ENCODE results near the gene TAS2R40. TPM values are rescaled to one million over a fixed set of nuclear protein-coding genes. Genes with fewer than 3 reads are reported as not detected.
A peak's percentile ranks its signal among the peaks of the same experiment; 100 is the strongest.

TAS2R40 gene
- polyA plus RNA-seq, 3 donors: 0.54 TPM; not detected in 2

- H3K36me3 ChIP-seq (replicated peaks in 1 of 2; ENCODE audit: control insufficient read depth in 1 of 2, insufficient read depth in 2 of 2, low read length in 2 of 2): no peaks in the 10 kb centered on the region
- H3K4me3 ChIP-seq (replicated peaks in 1 of 3; ENCODE audit: low read depth in 2 of 3, low read length in 3 of 3): no peak overlapping the region
- no peaks in the 10 kb centered on the region for H3K27me3 ChIP-seq (ENCODE audit: control insufficient read depth in 2 of 2, insufficient read depth in 2 of 2, low read length in 2 of 2)
- no peaks in the 10 kb centered on the region for H3K79me2 ChIP-seq (ENCODE audit: insufficient read depth, low read length)
- WGBS (ENCODE audit: insufficient coverage): no CpG with 5 or more reads among the region's 3 CpGs
- H3K4me1 ChIP-seq (ENCODE audit: control insufficient read depth in 1 of 2, insufficient read depth in 2 of 2, low read length in 2 of 2): peaks cover 53 to 77% of the 10 kb centered on the region in 2 donors
- peaks cover 6 to 20% of the 10 kb centered on the region in 2 donors for H3K36me3 Mint-ChIP-seq
- no peak overlapping the region for H3K4me3 Mint-ChIP-seq
- H3K4me2 ChIP-seq (replicated peaks; ENCODE audit: extremely low read depth, low read length, poor library complexity, severe bottlenecking): no peak overlapping the region
- H4K20me1 ChIP-seq (ENCODE audit: insufficient read depth, low read length): no peaks in the 10 kb centered on the region
- no peak overlapping the region for H3K27ac ChIP-seq (ENCODE audit: low read depth in 1 of 2, low read length in 2 of 2)
- H3K27ac Mint-ChIP-seq: peak overlapping the region in 2 of 7 donors; percentile 31 to 46
- intact Hi-C loops (cut with micrococcal nuclease): no loop called here
- no peak for DNase-seq
- H3K27me3 Mint-ChIP-seq (ENCODE audit: low read depth in 3 of 3): peaks cover 0 to 2% (median 0%) of the 10 kb centered on the region in 3 donors
- peaks cover 0 to 23% (median 11%) of the 10 kb centered on the region in 7 donors for H3K9me3 Mint-ChIP-seq
- H3K9ac ChIP-seq (ENCODE audit: insufficient read depth, low read length, poor library complexity, severe bottlenecking): no peak overlapping the region
- TF ChIP-seq, protein P1, sequence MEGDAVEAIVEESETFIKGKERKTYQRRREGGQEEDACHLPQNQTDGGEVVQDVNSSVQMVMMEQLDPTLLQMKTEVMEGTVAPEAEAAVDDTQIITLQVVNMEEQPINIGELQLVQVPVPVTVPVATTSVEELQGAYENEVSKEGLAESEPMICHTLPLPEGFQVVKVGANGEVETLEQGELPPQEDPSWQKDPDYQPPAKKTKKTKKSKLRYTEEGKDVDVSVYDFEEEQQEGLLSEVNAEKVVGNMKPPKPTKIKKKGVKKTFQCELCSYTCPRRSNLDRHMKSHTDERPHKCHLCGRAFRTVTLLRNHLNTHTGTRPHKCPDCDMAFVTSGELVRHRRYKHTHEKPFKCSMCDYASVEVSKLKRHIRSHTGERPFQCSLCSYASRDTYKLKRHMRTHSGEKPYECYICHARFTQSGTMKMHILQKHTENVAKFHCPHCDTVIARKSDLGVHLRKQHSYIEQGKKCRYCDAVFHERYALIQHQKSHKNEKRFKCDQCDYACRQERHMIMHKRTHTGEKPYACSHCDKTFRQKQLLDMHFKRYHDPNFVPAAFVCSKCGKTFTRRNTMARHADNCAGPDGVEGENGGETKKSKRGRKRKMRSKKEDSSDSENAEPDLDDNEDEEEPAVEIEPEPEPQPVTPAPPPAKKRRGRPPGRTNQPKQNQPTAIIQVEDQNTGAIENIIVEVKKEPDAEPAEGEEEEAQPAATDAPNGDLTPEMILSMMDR (IDR thresholded peaks at IDR 0.05): no peak
- no peak overlapping the region for H2AFZ ChIP-seq (ENCODE audit: insufficient read depth, low read depth, low read length, poor library complexity, severe bottlenecking)
- H3K4me1 Mint-ChIP-seq: peaks cover 69% of the 10 kb centered on the region
- H3K9me3 ChIP-seq (replicated peaks in 1 of 2; ENCODE audit: control insufficient read depth in 1 of 2, insufficient read depth in 1 of 2, low read length in 2 of 2): peaks cover 0 to 6% of the 10 kb centered on the region in 2 donors
Observed at GRCh38 chr7:143236408-143236990, 14.7 kb downstream of the TAS2R40 start.

DNA sequence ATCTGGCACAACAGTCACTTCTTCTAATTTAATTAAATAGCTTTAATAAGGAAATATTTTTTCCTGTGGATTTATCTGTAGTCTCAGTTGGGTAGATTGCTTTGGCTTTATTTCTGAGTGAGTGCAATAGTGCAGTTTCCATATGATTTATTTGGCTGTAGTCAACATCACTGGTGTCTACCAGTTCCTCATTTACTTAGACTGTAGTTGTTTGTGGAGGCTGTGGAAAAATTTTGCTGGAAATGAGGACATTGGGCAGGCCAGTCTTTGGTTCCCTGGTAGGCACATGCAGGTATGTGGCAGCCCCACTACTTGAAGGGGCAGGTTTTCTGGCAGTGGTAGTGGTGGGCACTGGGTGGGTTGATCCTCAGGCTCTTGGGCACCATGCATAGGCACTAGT is 15.5 kb downstream of the TAS2R40 start:
- H3K4me2 ChIP-seq (replicated peaks; ENCODE audit: extremely low read depth, low read length, poor library complexity, severe bottlenecking): peak overlapping the region; percentile 71
- intact Hi-C loops (cut with micrococcal nuclease): no loop called here
- Mint-ChIP-seq H3K36me3 (peaks cover 6 to 20% of the 10 kb centered on the region in 2 donors), H3K27ac (peak overlapping the region; percentile 72 to 92 (median 87)), H3K4me1 (peaks cover 76% of the 10 kb centered on the region), H3K4me3 (peak overlapping the region in 1 of 2 donors; percentile 65), H3K9me3 (peaks cover 0 to 23% (median 11%) of the 10 kb centered on the region in 7 donors), H3K27me3 (ENCODE audit: low read depth in 3 of 3) (peaks cover 0 to 2% (median 0%) of the 10 kb centered on the region in 3 donors)
- no peaks in the 10 kb centered on the region for H3K36me3 ChIP-seq (replicated peaks in 1 of 2; ENCODE audit: control insufficient read depth in 1 of 2, insufficient read depth in 2 of 2, low read length in 2 of 2)
- H3K4me1 ChIP-seq (ENCODE audit: control insufficient read depth in 1 of 2, insufficient read depth in 2 of 2, low read length in 2 of 2): peaks cover 62 to 85% of the 10 kb centered on the region in 2 donors
- H3K9ac ChIP-seq (ENCODE audit: insufficient read depth, low read length, poor library complexity, severe bottlenecking): no peak overlapping the region
- no peaks in the 10 kb centered on the region for H4K20me1 ChIP-seq (ENCODE audit: insufficient read depth, low read length)
- H2AFZ ChIP-seq (ENCODE audit: insufficient read depth, low read depth, low read length, poor library complexity, severe bottlenecking): no peak overlapping the region
- peak overlapping the region; percentile 55 to 90 for H3K27ac ChIP-seq (ENCODE audit: low read depth in 1 of 2, low read length in 2 of 2)
- DNase-seq: peak in 2 of 3 donors; percentile 34 to 47
- no peaks in the 10 kb centered on the region for H3K27me3 ChIP-seq (ENCODE audit: control insufficient read depth in 2 of 2, insufficient read depth in 2 of 2, low read length in 2 of 2)
- H3K79me2 ChIP-seq (ENCODE audit: insufficient read depth, low read length): no peaks in the 10 kb centered on the region
- peak overlapping the region in 1 of 3 experiments; percentile 51 for H3K4me3 ChIP-seq (replicated peaks in 1 of 3; ENCODE audit: low read depth in 2 of 3, low read length in 3 of 3)
- TF ChIP-seq, protein P1 (IDR thresholded peaks at IDR 0.05): no peak
- peaks cover 0 to 6% of the 10 kb centered on the region in 2 donors for H3K9me3 ChIP-seq (replicated peaks in 1 of 2; ENCODE audit: control insufficient read depth in 1 of 2, insufficient read depth in 1 of 2, low read length in 2 of 2)

Data from CD14-positive monocyte (primary cell).